ENCODE data around the gene NSA2. TPM values are rescaled to one million over a fixed set of nuclear protein-coding genes. Genes with fewer than 3 reads are reported as not detected.

The NSA2 gene
- total RNA-seq, 1 donor from 2014 or later: 74.8 TPM

DNA sequence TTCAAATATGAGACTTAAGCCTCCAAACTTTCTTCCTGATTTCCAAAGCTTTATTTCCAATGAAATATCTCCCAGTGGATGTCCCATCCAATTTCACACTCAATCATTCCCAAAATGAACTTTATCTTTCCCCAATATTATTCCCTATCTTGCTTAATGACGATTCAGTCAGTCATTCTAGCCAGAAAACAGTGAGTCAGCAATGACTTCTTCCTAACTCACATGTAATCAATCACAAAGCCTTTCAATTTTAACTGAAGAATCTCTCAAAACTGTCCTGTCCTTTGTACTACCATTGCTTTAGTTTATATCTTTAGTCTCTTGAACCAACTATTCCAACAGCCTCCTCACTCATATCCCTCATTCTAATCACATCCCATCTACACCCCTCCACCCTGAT is 34.9 kb downstream of the NSA2 start:
- Mint-ChIP-seq H3K36me3 (ENCODE audit: insufficient read depth) (peaks cover 10% of the 10 kb centered on the region), H3K27ac (no peak overlapping the region), H3K27me3 (no peaks in the 10 kb centered on the region), H3K4me1 (ENCODE audit: low read depth) (peaks cover 7% of the 10 kb centered on the region), H3K4me3 (ENCODE audit: low read depth) (no peak overlapping the region), H3K9me3 (ENCODE audit: low read depth) (no peaks in the 10 kb centered on the region)
- TF ChIP-seq, protein P1, sequence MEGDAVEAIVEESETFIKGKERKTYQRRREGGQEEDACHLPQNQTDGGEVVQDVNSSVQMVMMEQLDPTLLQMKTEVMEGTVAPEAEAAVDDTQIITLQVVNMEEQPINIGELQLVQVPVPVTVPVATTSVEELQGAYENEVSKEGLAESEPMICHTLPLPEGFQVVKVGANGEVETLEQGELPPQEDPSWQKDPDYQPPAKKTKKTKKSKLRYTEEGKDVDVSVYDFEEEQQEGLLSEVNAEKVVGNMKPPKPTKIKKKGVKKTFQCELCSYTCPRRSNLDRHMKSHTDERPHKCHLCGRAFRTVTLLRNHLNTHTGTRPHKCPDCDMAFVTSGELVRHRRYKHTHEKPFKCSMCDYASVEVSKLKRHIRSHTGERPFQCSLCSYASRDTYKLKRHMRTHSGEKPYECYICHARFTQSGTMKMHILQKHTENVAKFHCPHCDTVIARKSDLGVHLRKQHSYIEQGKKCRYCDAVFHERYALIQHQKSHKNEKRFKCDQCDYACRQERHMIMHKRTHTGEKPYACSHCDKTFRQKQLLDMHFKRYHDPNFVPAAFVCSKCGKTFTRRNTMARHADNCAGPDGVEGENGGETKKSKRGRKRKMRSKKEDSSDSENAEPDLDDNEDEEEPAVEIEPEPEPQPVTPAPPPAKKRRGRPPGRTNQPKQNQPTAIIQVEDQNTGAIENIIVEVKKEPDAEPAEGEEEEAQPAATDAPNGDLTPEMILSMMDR (IDR thresholded peaks at IDR 0.05; ENCODE audit: unreplicated experiment): no peak
- DNase-seq (ENCODE audit: low spot score, unreplicated experiment): no peak

DNA sequence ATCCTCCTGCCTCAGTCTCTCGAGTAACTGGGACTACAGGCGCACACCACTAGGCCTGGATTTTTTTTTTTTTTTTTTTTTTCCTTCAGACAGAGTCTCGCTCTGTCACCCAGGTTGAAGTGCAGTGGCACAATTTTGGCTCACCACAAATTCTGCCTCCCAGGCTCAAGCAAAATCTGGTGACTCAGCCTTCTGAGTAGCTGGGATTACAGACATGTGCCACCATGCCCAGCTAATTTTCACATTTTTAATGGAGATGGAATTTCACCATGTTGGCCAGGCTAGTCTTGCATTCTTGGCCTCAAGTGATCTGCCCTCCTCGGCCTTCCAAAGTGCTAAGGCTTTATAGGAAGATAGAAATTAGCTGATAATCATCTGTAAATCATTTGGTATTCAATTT is 43.9 kb downstream of the NSA2 start:
- no peaks in the 10 kb centered on the region for H3K27me3 Mint-ChIP-seq
- H3K36me3 Mint-ChIP-seq (ENCODE audit: insufficient read depth): peaks cover 18% of the 10 kb centered on the region
- TF ChIP-seq, protein P1 (IDR thresholded peaks at IDR 0.05; ENCODE audit: unreplicated experiment): no peak
- DNase-seq (ENCODE audit: low spot score, unreplicated experiment): no peak
- no peak overlapping the region for H3K4me3 Mint-ChIP-seq (ENCODE audit: low read depth)
- peaks cover 8% of the 10 kb centered on the region for H3K4me1 Mint-ChIP-seq (ENCODE audit: low read depth)
- no peaks in the 10 kb centered on the region for H3K9me3 Mint-ChIP-seq (ENCODE audit: low read depth)
- no peak overlapping the region for H3K27ac Mint-ChIP-seq

DNA sequence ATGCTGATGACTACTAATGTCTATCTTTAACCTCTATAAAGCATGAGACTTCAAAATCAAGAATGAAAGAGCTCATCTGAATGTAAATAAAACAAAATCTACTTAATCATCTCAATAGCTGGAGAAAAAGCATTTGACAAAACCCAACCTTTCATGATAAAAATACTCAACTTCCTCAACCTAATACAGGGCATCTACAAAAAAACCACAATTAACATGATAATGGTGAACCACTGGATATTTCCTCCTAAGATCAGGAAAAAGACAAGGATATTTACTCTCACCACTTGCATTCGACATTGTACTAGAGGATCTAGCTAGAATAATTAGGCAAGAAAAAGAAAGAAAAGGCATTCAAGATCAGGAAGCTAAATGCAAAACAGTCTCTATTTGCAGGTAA is 49.8 kb downstream of the NSA2 start:
- Mint-ChIP-seq H3K27me3 (no peaks in the 10 kb centered on the region), H3K4me3 (ENCODE audit: low read depth) (no peak overlapping the region), H3K36me3 (ENCODE audit: insufficient read depth) (peaks cover 14% of the 10 kb centered on the region), H3K4me1 (ENCODE audit: low read depth) (no peaks in the 10 kb centered on the region), H3K27ac (no peak overlapping the region), H3K9me3 (ENCODE audit: low read depth) (no peaks in the 10 kb centered on the region)
- DNase-seq (ENCODE audit: low spot score, unreplicated experiment): no peak
- TF ChIP-seq, protein P1 (IDR thresholded peaks at IDR 0.05; ENCODE audit: unreplicated experiment): no peak

DNA sequence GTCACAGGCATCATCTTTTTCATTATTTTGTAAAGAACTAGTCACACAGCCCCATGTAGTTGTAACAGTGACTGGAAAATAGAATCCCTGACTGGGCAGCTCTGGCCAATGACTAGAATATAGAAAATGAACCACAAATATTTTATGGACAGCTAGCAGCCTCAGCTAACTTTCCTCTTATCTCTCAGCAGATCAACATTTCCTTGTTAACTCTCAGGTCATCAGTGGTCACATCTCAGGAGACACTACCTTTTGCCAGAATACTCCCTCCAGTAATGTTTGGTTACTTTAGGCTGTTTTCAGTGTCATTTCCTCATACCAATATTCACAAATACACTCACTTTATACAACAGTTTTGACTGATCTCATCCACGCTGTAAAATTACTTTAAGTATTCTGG is 55.2 kb downstream of the NSA2 start:
- Mint-ChIP-seq H3K27ac (no peak overlapping the region), H3K4me1 (ENCODE audit: low read depth) (no peaks in the 10 kb centered on the region), H3K36me3 (ENCODE audit: insufficient read depth) (no peaks in the 10 kb centered on the region), H3K27me3 (no peaks in the 10 kb centered on the region), H3K9me3 (ENCODE audit: low read depth) (no peaks in the 10 kb centered on the region), H3K4me3 (ENCODE audit: low read depth) (no peak overlapping the region)
- TF ChIP-seq, protein P1 (IDR thresholded peaks at IDR 0.05; ENCODE audit: unreplicated experiment): no peak
- no peak for DNase-seq (ENCODE audit: low spot score, unreplicated experiment)

DNA sequence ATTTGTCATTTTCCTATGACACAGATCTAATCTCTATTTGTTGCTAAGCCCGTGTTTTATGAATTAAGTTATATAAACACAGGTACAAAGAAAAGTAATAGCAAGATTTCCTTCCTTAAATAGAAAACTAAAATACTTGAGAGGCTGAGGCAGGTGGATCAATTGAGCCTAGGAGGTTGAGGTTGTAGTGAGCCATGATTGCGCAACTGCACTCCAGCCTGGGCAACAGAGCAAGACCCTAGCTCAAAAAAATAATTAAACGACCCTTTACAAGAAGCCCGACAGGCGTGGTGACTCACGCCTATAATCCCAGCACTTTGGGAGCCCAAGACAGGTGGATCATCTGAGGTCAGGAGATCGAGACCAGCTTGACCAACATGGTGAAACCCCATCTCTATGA is 62.4 kb downstream of the NSA2 start:
- no peak overlapping the region for H3K4me3 Mint-ChIP-seq (ENCODE audit: low read depth)
- TF ChIP-seq, protein P1 (IDR thresholded peaks at IDR 0.05; ENCODE audit: unreplicated experiment): no peak
- no peak overlapping the region for H3K27ac Mint-ChIP-seq
- H3K27me3 Mint-ChIP-seq: no peaks in the 10 kb centered on the region
- H3K4me1 Mint-ChIP-seq (ENCODE audit: low read depth): peaks cover 18% of the 10 kb centered on the region
- peaks cover 4% of the 10 kb centered on the region for H3K36me3 Mint-ChIP-seq (ENCODE audit: insufficient read depth)
- DNase-seq (ENCODE audit: low spot score, unreplicated experiment): no peak
- no peaks in the 10 kb centered on the region for H3K9me3 Mint-ChIP-seq (ENCODE audit: low read depth)

Other genes starting within 250 kb of the NSA2 start
- 71.7 and 78.7 TPM in 2 replicates for gene ENC1, start 126.5 kb upstream of the NSA2 start, total RNA-seq
- 59.9 and 61.4 TPM in 2 replicates for gene HEXB, start 82.0 kb upstream of the NSA2 start, total RNA-seq
- gene GFM2, start 132 bp upstream of the NSA2 start, total RNA-seq: 32.9 and 35.6 TPM in 2 replicates
- 32.4 and 33.5 TPM in 2 replicates for gene FAM169A, start 99.1 kb downstream of the NSA2 start, total RNA-seq

All from progenitor cell of endocrine pancreas (in vitro differentiated cells).